COLO668 (cell line): ENCODE results near the gene ZNF311.

ENCODE experiments used
- DNase-seq: peaks from one replicate; lab custom pipeline; 2025; ENCODE audit not compliant: unreplicated experiment; lab: John Stamatoyannopoulos, UW

ZNF311 gene

GRCh38 chr6:29005183-29005885 lies at the start of gene ZNF311:
ZNF311 (minus strand) TSS chr6:29005315; CDS start chr6:29003954, 1,361 bp downstream.
- DNase-seq: no peak

GRCh38 chr6:29051680-29052079 lies 46.6 kb upstream of the ZNF311 start:
- no peak for DNase-seq

DNA sequence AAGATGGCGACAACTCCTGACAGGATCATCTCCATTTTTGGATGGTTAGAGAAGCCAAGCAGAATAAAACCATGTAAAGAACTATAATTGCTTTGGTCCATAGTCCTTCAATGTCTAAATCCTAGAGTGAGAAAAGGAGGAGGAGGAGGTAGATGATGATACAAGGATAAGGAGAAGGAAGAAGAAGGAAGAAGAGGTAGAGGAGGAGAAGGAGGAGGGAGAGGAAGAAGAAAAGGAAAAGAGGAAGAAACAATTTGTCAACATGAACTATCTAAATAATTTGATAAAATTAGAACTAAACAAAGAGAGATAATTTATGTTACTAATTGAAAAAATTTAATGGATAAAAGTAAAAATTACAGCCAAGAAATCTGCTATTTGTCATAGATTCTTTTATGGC lies 40.0 kb upstream of the ZNF311 start, which contains the start of gene OR2W1:
TSS of gene OR2W1 (minus strand) at position 101 of the 400 bp plus-strand sequence. CDS start at position 101, 0 bp downstream.
- no peak for DNase-seq

DNA sequence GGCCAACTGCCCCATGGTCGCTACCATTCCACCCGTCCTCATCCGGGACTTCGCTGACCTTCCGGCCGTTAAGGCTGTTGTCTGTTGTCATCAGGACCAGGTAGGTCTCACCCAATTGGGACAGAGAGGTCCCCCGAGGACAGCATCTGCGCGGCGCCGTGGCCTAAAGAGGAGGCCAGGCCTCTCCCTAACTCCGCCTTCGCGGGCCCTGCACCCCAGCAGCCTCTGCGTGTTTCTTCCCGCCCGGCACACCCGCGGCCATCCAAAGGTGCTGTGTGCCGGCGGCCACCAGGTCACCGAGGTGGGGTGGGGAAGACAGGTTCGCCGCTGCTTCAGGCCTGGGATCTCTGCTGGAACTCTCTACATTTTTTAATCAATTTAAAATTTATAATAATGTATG lies 30.8 kb upstream of the ZNF311 start:
- no peak for DNase-seq

DNA sequence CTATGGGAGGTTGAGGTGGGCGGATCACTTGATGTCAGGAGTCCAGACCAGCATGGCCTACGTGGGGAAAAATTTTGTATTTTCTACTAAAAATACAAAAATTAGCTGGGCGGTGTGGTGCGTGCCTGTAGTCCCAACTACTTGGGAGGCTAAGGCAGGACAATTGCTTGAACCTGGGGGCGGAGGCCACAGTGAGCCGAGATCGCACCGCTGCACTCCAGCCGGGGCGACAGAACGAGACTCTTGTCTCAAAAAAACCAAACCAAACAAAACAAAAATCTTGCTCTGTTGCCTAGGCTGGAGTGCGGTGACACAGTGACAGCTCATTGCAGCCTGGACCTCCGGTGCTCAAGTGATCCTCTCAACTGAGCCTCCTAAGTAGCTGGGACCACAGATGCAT lies 23.7 kb upstream of the ZNF311 start:
- DNase-seq: no peak

DNA sequence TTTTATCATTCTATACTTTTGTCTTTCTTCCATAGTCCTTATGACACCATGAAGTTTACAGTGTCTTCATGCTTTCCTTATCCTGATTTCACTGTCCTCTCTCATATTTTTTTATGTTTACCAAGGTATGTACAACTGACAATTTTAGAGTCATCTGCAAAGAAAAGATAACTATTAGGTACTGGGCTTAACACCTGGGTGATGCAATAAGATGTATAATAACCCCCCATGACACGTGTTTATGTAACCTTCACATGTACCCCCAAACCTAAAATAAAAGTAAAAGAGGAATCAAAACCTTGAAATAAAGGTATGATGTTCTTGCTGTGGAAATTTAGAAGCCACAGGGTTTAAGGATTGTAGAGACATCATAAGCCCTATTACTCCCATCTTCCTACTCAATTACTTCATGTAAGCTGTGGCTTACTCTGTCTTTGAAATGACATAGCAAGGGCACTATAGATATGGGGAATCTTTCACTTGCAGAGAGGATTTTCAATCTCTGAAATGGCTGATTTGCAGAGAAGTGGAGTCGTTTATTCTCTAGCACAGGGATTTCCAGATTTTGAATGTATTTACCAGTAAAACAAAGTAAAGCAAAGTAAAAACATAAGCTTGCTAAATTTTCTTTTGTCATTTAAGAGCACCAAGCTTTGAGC lies 20.9 kb upstream of the ZNF311 start:
- no peak for DNase-seq

DNA sequence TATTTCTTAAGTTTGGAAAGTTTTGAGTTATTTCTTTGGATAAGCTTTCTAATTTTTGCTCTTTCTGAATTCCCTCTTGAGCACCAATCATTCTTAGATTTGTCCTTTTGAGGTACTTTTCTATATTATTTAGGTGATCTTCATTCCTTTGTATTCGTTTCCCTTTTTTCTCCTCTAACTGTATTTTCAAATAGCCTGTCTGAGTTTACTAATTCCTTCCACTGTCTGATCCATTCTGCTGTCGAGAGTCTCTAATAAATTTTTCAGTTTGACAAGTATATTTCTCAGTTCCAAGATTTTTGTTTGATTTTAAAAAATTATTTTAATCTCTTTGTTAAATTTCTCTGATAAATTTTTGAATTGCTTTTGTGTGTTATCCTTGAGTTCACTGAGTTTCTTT lies 16.3 kb upstream of the ZNF311 start:
- no peak for DNase-seq

DNA sequence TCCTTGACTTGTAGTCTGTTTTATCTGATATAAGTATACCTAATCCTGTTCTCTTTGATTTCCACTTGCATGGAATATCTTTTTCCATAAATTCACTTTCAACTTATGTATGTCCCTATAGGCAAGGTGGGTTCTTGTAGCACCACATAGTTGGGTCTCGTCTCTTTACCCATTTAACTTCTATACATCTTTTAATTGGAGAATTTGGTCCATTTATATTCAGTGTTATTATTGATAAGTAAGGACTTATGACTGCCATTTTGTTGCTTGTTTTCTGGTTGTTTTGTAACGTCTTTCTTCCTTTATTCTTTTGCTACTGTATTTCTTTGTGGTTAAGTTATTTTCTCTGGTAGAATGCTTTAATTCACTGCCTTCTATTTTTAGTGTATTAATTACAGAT lies 14.5 kb upstream of the ZNF311 start:
- no peak for DNase-seq

- no peak for DNase-seq
Observed at GRCh38 chr6:29017428-29017802, 12.3 kb upstream of the ZNF311 start.

DNA sequence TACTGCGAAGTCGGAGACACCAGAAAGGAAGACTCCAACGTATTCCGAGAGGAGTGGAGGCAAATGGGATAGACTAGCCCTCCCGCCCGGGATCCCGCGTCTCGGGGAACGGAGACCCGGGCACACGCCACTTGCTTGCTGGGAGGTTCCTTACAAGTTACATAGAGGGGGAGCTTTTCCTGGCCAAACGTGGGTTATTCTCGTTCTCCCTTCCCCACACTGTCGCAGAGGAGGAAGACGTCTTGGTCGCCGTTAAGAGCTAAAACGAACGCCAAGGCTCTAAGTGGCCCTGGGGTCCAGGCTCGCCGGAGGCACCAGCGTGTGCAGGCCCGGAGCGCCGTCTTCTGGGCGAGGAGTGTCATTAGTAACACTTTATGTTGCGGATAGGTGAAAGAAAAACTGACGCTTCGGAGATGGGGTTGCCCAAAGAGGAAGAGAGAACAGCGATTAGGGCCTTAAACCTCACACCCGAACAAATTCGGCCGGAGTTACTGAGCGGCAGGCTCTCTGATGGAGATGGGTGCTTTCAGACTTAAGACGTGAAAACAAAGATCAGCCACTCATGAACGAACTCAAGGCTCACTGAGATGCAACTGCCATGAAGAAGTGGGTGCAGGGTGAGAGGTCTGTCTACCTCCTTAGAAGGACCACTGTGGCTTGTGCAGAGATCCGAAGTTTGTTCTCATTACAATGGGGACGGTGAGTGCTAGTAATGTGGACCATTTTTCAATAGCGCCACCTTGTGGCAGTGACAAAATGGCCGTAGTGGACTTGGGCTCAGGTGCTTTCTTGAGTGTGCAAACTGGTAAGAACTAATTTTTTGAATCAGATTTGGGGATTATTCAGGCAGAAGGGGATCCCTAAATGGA lies 11.7 kb upstream of the ZNF311 start:
- DNase-seq: peak; percentile 52

- no peak for DNase-seq
Observed at GRCh38 chr6:29014729-29015608, 9.9 kb upstream of the ZNF311 start.

- peak; percentile 12 for DNase-seq
Observed at GRCh38 chr6:29011276-29011734, 6.2 kb upstream of the ZNF311 start.

DNA sequence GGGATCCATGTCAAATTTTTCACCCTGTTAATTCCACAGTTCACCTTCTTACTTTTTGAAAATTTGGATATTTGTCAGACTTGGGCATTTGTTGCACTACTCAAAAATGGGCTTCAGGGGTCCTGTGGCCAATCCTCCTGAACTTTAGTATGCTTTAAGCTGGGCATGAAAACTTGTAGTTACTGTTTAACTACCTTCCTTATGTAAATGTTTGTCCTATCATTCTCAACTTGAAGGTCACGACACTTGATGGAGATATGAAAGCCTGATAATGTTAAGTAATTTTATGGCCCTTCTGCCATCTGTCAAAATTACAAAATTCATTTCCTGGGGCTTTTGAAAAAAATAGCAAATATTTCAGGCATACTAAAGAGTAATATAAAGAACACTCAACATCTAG lies 4.2 kb upstream of the ZNF311 start:
- no peak for DNase-seq

- DNase-seq: no peak
Observed at GRCh38 chr6:29008089-29008488, 3.0 kb upstream of the ZNF311 start.

GRCh38 chr6:28996844-28997510 lies 8.1 kb downstream of the ZNF311 start:
- no peak for DNase-seq

DNA sequence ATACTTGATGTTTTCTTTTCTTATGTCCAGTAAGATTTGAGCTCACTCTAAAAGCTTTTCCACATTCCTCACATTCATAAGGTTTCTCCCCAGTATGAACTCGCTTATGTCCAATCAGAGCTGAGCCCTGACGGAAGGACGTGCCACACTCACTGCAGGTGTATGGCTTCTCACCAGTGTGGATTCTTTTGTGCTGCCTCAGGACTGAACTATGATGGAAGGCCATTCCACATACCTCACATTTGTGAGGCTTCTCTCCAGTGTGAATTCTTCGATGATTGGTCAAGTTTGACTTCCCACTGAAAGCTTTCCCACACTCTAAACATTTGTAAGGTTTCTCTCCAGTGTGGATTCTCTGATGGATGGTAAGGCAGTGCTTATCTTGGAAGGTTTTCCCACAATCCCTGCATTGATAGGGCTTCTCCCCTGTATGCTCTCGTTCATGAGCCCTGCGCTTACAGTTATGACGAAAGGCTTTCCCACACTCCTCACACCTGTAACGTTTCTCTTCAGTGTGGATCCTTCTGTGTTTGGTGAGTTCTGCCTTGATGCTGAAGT lies 9.9 kb downstream of the ZNF311 start:
- DNase-seq: no peak

DNA sequence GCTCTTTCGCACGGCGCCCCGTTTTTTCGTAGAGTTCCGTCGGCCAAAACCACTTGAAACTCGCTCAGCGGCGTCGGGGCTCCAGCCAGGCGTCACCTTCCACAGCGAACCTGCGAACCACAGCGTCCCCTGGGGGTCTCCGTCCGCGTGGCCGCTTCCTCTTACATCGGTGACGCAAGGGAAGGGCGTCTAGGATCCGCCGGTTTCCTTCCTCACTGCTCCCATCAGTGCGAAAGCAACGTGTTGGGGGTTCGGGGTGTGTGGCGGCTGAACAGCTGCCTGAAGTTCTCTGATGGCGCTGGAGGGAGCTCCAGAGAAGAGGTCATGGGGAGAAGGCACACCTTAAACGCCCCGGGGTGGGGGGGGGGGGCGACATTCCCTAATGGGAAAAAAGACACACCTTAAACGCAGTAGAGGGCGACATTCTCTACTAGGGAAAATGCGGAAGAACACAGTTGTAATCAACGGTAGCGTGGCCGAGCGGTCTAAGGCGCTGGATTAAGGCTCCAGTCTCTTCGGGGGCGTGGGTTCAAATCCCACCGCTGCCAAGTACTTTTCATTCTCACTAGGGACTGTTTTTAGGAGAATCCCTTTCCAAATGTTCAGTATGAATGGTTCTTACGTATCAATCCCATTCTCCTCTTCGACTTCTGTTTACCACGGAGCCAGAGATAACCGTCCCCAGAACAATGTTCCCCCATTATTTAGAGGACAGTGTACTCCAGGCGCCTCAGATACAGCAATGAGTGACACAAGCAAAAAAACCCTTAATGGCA lies 16.4 kb downstream of the ZNF311 start:
- no peak for DNase-seq

GRCh38 chr6:28985462-28986164 lies 19.5 kb downstream of the ZNF311 start:
- peak; percentile 78 for DNase-seq
